HepG2 (cell line): ENCODE data around the gene ABT1. TPM values are rescaled to one million over a fixed set of nuclear protein-coding genes. Genes with fewer than 3 reads are reported as not detected.

ENCODE experiments used
- BATF2 ChIP-seq: sonication (generic); formaldehyde crosslinking; IDR thresholded peaks from 2 replicates; pipeline ENCODE4 v1.8.0; 2022; ENCODE audit warnings: mild to moderate bottlenecking, missing genetic modification reagents, moderate library complexity
- CAMTA2 ChIP-seq: sonication (generic); formaldehyde crosslinking; IDR thresholded peaks from 2 replicates; pipeline ENCODE4 v1.4.0; 2020; ENCODE audit warnings: mild to moderate bottlenecking, missing genetic modification reagents, borderline replicate concordance
- CEBPB ChIP-seq: IDR thresholded peaks from 2 replicates; pipeline ENCODE4 v1.6.1; 2011; ENCODE audit warnings: low read depth, low read length, improper control_type of control experiment, borderline replicate concordance
- CERS6 ChIP-seq: sonication (generic); formaldehyde crosslinking; IDR thresholded peaks from 2 replicates; pipeline ENCODE4 v1.5.0; 2020; ENCODE audit warnings: missing genetic modification reagents
- CSRNP1 ChIP-seq: sonication (generic); formaldehyde crosslinking; IDR thresholded peaks from 2 replicates; pipeline ENCODE4 v1.8.1; 2023; ENCODE audit warnings: mild to moderate bottlenecking, missing genetic modification reagents
- DDIT3 ChIP-seq: sonication (generic); formaldehyde crosslinking; IDR thresholded peaks from 2 replicates; pipeline ENCODE4 v1.4.0; 2020; ENCODE audit warnings: mild to moderate bottlenecking, missing genetic modification reagents
- MATR3 ChIP-seq: sonication (generic); formaldehyde crosslinking; IDR thresholded peaks from 2 replicates; pipeline ENCODE4 v1.4.0; 2020; ENCODE audit warnings: missing genetic modification reagents
- ONECUT2 ChIP-seq: sonication (generic); formaldehyde crosslinking; IDR thresholded peaks from 2 replicates; pipeline ENCODE4 v1.4.0; 2020; ENCODE audit warnings: missing genetic modification reagents
- RFXANK ChIP-seq: IDR thresholded peaks from 2 replicates; pipeline ENCODE4 v1.6.1; 2016
- RORA ChIP-seq: sonication (generic); formaldehyde crosslinking; IDR thresholded peaks from 2 replicates; pipeline ENCODE4 v1.5.0; 2020; ENCODE audit warnings: mild to moderate bottlenecking, missing genetic modification reagents, moderate library complexity
- SNAPC4 ChIP-seq: sonication (generic); formaldehyde crosslinking; IDR thresholded peaks from 2 replicates; pipeline ENCODE4 v1.4.0; 2020; ENCODE audit warnings: mild to moderate bottlenecking, missing genetic modification reagents
- ZBED4 ChIP-seq: sonication (generic); formaldehyde crosslinking; IDR thresholded peaks from 2 replicates; pipeline ENCODE4 v1.4.0; 2020; ENCODE audit warnings: missing genetic modification reagents, borderline replicate concordance
- ZNF232 ChIP-seq: sonication (generic); formaldehyde crosslinking; IDR thresholded peaks from 2 replicates; pipeline ENCODE4 v1.4.0; 2020; ENCODE audit warnings: missing genetic modification reagents, borderline replicate concordance
- ZNF253 ChIP-seq: sonication (generic); formaldehyde crosslinking; IDR thresholded peaks from 2 replicates; pipeline ENCODE4 v1.8.0; 2022; ENCODE audit warnings: mild to moderate bottlenecking, missing genetic modification reagents, borderline replicate concordance
- ZNF570 ChIP-seq: sonication (generic); formaldehyde crosslinking; IDR thresholded peaks from 2 replicates; pipeline ENCODE4 v1.4.0; 2020; ENCODE audit warnings: mild to moderate bottlenecking, missing genetic modification reagents, borderline replicate concordance
- ZNF776 ChIP-seq: sonication (generic); formaldehyde crosslinking; IDR thresholded peaks from 2 replicates; pipeline ENCODE4 v1.4.0; 2020; ENCODE audit warnings: mild to moderate bottlenecking, missing genetic modification reagents
- polyA plus RNA-seq, 8 experiments: library from polyadenylated mRNA; depleted of rRNA in 3 of 8; stranded (reverse) in 7 of 8; unstranded in 1 of 8; fragments of >200 nt; fragmentation: Illumina TruSeq in 4 of 8; extraction: Trizol in 4 of 8; gene quantifications; 2 replicates each; pipeline versions ENCODE4 v1.2.1 to v1.2.3, GENCODE V29; 2011 to 2016; ENCODE audit warnings: low read depth in 4 of 8, missing spikeins in 1 of 8, mixed read lengths in 1 of 8; ENCODE audit not compliant: insufficient read depth in 1 of 8
- total RNA-seq, 5 experiments: library from RNA; depleted of rRNA; stranded (reverse); fragments of >200 nt; fragmentation: Illumina TruSeq; extraction: Trizol; gene quantifications; 2 replicates each; pipeline ENCODE4 v1.2.3, GENCODE V29; 2016; ENCODE audit warnings: low read depth in 1 of 5

Gene ABT1
- total and polyA plus RNA-seq, 2 of the 13 experiments (the other 11 are each of a cell fraction or from before 2014, with no cell fraction given), result 38.4 TPM

GRCh38 chr6:26553635-26554446 is 42.9 kb upstream of the ABT1 start (continued):
- TF ChIP-seq BATF2 (CRISPR knock-in tag) (no peak), ONECUT2 (peak; percentile 94), DDIT3 (no peak), CERS6 (CRISPR knock-in tag) (no peak), ZNF570 (CRISPR knock-in tag) (no peak), CEBPB (no peak), ZNF232 (CRISPR knock-in tag) (no peak), ZNF776 (CRISPR knock-in tag) (no peak), ZNF253 (CRISPR knock-in tag) (no peak), MATR3 (CRISPR knock-in tag) (no peak), RFXANK (CRISPR knock-in tag) (no peak), CAMTA2 (CRISPR knock-in tag) (no peak), ZBED4 (CRISPR knock-in tag) (peak; percentile 65; the same call in 1 of the 2 replicates), RORA (CRISPR knock-in tag) (0 out of 2 replicates have a peak, but pooled peaks have one; percentile 31), CSRNP1 (CRISPR knock-in tag) (no peak), SNAPC4 (no peak)
